SJSA1 (cell line): ENCODE data around the gene QPRT. TPM values are rescaled to one million over a fixed set of nuclear protein-coding genes. Genes with fewer than 3 reads are reported as not detected.
"Not testable (repeated sequence)": the region's sequence is repeated elsewhere in the genome, so short reads cannot be mapped to it uniquely, and the experiment has no call there.

ENCODE experiments used
- DNase-seq, 2 experiments: peaks; one replicate each; pipeline ENCODE4 v3.0.0-alpha.2; 2015 to 2020; ENCODE audit warnings: low spot score in 2 of 2, low read depth in 1 of 2
- H3K27ac ChIP-seq: fragments of 250-450 bp; sonication (Bioruptor Pico); 2 replicates; pipeline ENCODE4 v1.5.1; 2020; ENCODE audit warnings: mild to moderate bottlenecking, moderate library complexity
- H3K27me3 ChIP-seq: fragments of 250-450 bp; sonication (Bioruptor Pico); replicated peaks from 2 replicates; pipeline ENCODE4 v1.5.1; 2020; ENCODE audit warnings: mild to moderate bottlenecking, moderate library complexity
- H3K36me3 ChIP-seq: fragments of 250-450 bp; sonication (Bioruptor Pico); 2 replicates; pipeline ENCODE4 v1.5.1; 2020; ENCODE audit warnings: mild to moderate bottlenecking
- H3K4me1 ChIP-seq: fragments of 250-450 bp; sonication (Bioruptor Pico); replicated peaks from 2 replicates; pipeline ENCODE4 v1.6.1; 2021; ENCODE audit warnings: mild to moderate bottlenecking
- H3K4me3 ChIP-seq: fragments of 250-450 bp; sonication (Bioruptor Pico); 2 replicates; pipeline ENCODE4 v1.5.1; 2020; ENCODE audit warnings: mild to moderate bottlenecking
- H3K9me3 ChIP-seq: fragments of 250-450 bp; sonication (Bioruptor Pico); replicated peaks from 2 replicates; pipeline ENCODE4 v1.5.1; 2020; ENCODE audit warnings: mild to moderate bottlenecking
- total RNA-seq: library from RNA; depleted of rRNA; stranded (reverse); fragments of >200 nt; shearing (Covaris generic); gene quantifications from 2 replicates; pipeline ENCODE4 v1.2.3, GENCODE V29; 2014

Gene QPRT
- total RNA-seq, 1 experiment from 2014 or later, result 0.13 TPM

DNA sequence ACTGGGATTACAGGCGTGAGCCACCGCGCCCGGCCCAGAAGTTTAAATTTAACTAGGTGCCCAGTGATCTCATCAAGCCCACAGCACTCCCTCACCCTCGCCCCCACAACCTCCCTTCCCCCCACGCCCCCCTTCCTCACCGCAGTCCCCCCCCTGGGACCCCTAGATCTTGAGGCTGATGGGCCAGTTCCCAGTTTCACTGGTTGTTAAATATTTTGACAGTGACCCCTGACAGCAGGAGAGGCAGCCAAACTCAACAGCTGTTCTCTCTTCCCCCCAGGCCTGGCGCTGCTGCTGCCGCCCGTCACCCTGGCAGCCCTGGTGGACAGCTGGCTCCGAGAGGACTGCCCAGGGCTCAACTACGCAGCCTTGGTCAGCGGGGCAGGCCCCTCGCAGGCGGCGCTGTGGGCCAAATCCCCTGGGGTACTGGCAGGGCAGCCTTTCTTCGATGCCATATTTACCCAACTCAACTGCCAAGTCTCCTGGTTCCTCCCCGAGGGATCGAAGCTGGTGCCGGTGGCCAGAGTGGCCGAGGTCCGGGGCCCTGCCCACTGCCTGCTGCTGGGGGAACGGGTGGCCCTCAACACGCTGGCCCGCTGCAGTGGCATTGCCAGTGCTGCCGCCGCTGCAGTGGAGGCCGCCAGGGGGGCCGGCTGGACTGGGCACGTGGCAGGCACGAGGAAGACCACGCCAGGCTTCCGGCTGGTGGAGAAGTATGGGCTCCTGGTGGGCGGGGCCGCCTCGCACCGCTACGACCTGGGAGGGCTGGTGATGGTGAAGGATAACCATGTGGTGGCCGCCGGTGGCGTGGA lies 15.6 kb downstream of the QPRT start:
- no peak overlapping the region for H3K27ac ChIP-seq
- H3K36me3 ChIP-seq, result no peaks in the 10 kb centered on the region
- H3K27me3 ChIP-seq, result no peaks in the 10 kb centered on the region
- H3K4me3 ChIP-seq, result no peak overlapping the region
- no peaks in the 10 kb centered on the region; the same call in 1 of the 2 replicates for H3K9me3 ChIP-seq
- DNase-seq, result no peak
- H3K4me1 ChIP-seq, result no peaks in the 10 kb centered on the region

GRCh38 chr16:29695675-29696074 lies 16.7 kb downstream of the QPRT start:
- not testable (repeated sequence) for H3K36me3 ChIP-seq, H3K9me3 ChIP-seq, H3K27me3 ChIP-seq, H3K4me1 ChIP-seq, H3K4me3 ChIP-seq, DNase-seq, H3K27ac ChIP-seq

DNA sequence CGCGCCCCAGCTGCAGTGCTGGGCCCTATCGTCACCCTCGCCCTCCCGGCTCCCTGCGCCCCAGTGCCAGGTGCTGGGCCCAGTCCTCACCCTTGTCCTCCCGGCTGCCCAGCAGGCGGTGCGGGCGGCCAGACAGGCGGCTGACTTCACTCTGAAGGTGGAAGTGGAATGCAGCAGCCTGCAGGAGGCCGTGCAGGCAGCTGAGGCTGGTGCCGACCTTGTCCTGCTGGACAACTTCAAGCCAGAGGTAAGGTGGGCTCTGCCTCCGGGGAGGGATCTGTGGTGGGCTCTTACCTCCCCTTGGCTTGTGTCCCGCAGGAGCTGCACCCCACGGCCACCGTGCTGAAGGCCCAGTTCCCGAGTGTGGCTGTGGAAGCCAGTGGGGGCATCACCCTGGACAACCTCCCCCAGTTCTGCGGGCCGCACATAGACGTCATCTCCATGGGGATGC lies 17.9 kb downstream of the QPRT start:
- DNase-seq, result no peak
- H3K9me3 ChIP-seq, result no peaks in the 10 kb centered on the region
- H3K4me1 ChIP-seq, result 0 out of 2 replicates have a peak, but pooled peaks cover 3% of the 10 kb centered on the region
- H3K36me3 ChIP-seq, result no peaks in the 10 kb centered on the region
- H3K4me3 ChIP-seq, result no peak overlapping the region
- H3K27ac ChIP-seq, result no peak overlapping the region
- no peaks in the 10 kb centered on the region for H3K27me3 ChIP-seq

GRCh38 chr16:29697391-29697790 lies 18.4 kb downstream of the QPRT start:
- Histone ChIP-seq H3K36me3 (no peaks in the 10 kb centered on the region), H3K27me3 (no peaks in the 10 kb centered on the region), H3K4me1 (0 out of 2 replicates have a peak, but pooled peaks cover 3% of the 10 kb centered on the region), H3K27ac (no peak overlapping the region), H3K4me3 (no peak overlapping the region), H3K9me3 (no peaks in the 10 kb centered on the region)
- DNase-seq, result no peak

- Histone ChIP-seq H3K9me3 (no peaks in the 10 kb centered on the region), H3K4me3 (no peak overlapping the region), H3K27ac (no peak overlapping the region), H3K4me1 (0 out of 2 replicates have a peak, but pooled peaks cover 3% of the 10 kb centered on the region), H3K36me3 (no peaks in the 10 kb centered on the region), H3K27me3 (no peaks in the 10 kb centered on the region)
- DNase-seq, result no peak
Observed at GRCh38 chr16:29698042-29698441, 19.1 kb downstream of the QPRT start.

GRCh38 chr16:29698484-29699323 lies 19.7 kb downstream of the QPRT start:
- Histone ChIP-seq H3K36me3 (no peaks in the 10 kb centered on the region), H3K4me1 (0 out of 2 replicates have a peak, but pooled peaks cover 3% of the 10 kb centered on the region), H3K4me3 (no peak overlapping the region), H3K9me3 (no peaks in the 10 kb centered on the region), H3K27ac (no peak overlapping the region), H3K27me3 (no peaks in the 10 kb centered on the region)
- no peak for DNase-seq

GRCh38 chr16:29699324-29700219 lies 20.6 kb downstream of the QPRT start:
- H3K4me3 ChIP-seq, result no peak overlapping the region
- no peaks in the 10 kb centered on the region for H3K36me3 ChIP-seq
- H3K9me3 ChIP-seq, result no peaks in the 10 kb centered on the region
- H3K27me3 ChIP-seq, result no peaks in the 10 kb centered on the region
- 0 out of 2 replicates have a peak, but pooled peaks cover 3% of the 10 kb centered on the region for H3K4me1 ChIP-seq
- H3K27ac ChIP-seq, result no peak overlapping the region
- DNase-seq, result no peak

DNA sequence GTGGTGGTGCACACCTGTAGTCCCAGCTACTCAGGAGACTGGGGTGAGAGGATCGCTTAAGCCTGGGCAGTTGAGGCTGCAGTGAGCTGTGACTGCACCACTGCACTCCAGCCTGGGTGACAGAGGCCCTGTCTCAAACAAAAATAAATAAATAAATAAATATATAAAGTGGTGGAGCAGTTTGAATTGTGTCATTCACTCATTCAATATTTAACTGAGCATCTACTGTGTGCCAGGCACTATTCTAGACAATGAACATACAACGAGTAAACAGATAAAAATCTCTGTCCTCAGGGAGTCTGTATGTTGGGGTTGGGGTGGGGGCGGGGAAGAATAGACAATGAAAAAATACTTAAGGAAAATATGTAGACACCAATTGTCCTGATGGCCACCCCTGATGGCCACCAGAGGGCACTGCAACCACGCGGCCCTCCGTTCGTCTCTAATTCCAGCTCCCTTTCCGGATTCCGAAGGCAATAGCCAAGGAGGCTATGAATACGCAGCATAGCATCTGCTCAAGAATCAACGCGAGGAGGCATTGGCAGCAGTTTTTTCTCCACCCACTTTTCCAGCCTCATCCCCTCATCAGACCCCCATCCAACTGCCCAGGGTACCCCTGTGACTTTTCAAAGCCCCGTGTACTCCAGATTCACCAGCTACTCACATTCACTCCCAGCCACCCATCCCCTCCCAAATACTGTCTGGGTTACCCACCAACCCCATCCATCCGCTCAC lies 21.4 kb downstream of the QPRT start:
- 0 out of 2 replicates have a peak, but pooled peaks cover 3% of the 10 kb centered on the region for H3K4me1 ChIP-seq
- H3K4me3 ChIP-seq, result no peak overlapping the region
- H3K9me3 ChIP-seq, result no peaks in the 10 kb centered on the region
- H3K27me3 ChIP-seq, result no peaks in the 10 kb centered on the region
- H3K27ac ChIP-seq, result no peak overlapping the region
- no peaks in the 10 kb centered on the region for H3K36me3 ChIP-seq
- peak; percentile 60 to 75 for DNase-seq

- Histone ChIP-seq H3K27me3 (no peaks in the 10 kb centered on the region), H3K27ac (no peak overlapping the region), H3K36me3 (no peaks in the 10 kb centered on the region), H3K4me1 (0 out of 2 replicates have a peak, but pooled peaks cover 3% of the 10 kb centered on the region), H3K4me3 (no peak overlapping the region), H3K9me3 (no peaks in the 10 kb centered on the region)
- no peak for DNase-seq
Observed at GRCh38 chr16:29701214-29701555, 22.2 kb downstream of the QPRT start.

- Histone ChIP-seq H3K27ac (no peak overlapping the region), H3K36me3 (no peaks in the 10 kb centered on the region), H3K27me3 (no peaks in the 10 kb centered on the region), H3K4me1 (0 out of 2 replicates have a peak, but pooled peaks cover 3% of the 10 kb centered on the region), H3K9me3 (no peaks in the 10 kb centered on the region), H3K4me3 (no peak overlapping the region)
- no peak for DNase-seq
Observed at GRCh38 chr16:29702269-29702668, 23.3 kb downstream of the QPRT start.

DNA sequence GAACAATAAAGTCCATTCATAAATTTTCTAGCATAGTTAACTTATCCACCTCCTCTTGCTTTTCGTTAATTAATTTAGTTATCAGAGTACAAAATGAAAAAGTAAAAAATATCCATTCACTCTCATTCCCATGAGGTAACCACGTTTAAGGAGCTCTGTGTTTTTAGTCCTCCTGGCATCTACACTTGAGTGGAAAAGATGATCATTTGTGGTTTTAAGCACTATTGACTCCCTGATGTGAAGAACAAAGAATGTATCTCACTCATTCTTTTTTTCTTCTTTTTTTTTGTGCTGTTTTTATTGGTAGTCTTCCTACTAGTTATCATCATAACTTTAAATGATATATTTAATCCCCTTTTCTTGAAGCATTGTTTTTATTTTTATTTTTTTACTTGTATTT lies 26.1 kb downstream of the QPRT start:
- H3K4me3 ChIP-seq, result no peak overlapping the region

DNA sequence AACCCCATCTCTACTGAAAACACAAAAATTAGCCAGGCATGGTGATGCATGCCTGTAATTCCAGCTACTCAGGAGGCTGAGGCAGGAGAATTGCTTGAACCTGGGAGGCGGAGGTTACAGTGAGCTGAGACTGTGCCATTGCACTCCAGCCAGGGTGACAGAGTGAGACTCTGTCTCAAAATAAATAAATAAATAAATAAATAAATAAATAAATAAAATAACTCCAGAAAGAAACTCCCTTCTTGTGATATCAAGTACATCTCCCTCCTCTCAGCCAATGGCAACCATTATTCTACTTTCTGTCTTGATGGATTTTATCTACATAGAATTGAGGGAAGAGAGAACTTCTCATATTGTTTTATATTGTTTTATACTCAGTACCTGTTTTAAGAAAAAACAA lies 28.2 kb downstream of the QPRT start:
- not testable (repeated sequence) for H3K9me3 ChIP-seq, H3K4me1 ChIP-seq, H3K27me3 ChIP-seq, H3K4me3 ChIP-seq, H3K36me3 ChIP-seq, H3K27ac ChIP-seq, DNase-seq

More for the DNA sequence above, 26.1 kb downstream of the QPRT start:
- no peak for DNase-seq
- no peaks in the 10 kb centered on the region for H3K27me3 ChIP-seq
- peaks cover 4% of the 10 kb centered on the region; the same call in 1 of the 2 replicates for H3K4me1 ChIP-seq
- no peak overlapping the region for H3K27ac ChIP-seq
- H3K9me3 ChIP-seq, result no peaks in the 10 kb centered on the region
- H3K36me3 ChIP-seq, result no peaks in the 10 kb centered on the region
